HG03442 (cell line): Measurements from ENCODE around the gene FMN2.

Experiments
- ATAC-seq: cut with Tn5 transposase; IDR thresholded peaks from one replicate; pipeline ENCODE4 v1.9.1; 2021; ENCODE audit warnings: mild to moderate bottlenecking, moderate library complexity; ENCODE audit not compliant: unreplicated experiment

FMN2 gene

GRCh38 chr1:240091614-240092300 lies at the start of gene FMN2:
FMN2 (plus strand) TSS chr1:240091883; CDS start chr1:240092110, 227 bp downstream.
- ATAC-seq: peak; percentile 45

- no peak for ATAC-seq
Observed at GRCh38 chr1:240044620-240045019, 47.1 kb upstream of the FMN2 start.

GRCh38 chr1:240046000-240046399 lies 45.7 kb upstream of the FMN2 start:
- no peak for ATAC-seq

GRCh38 chr1:240054109-240054701 lies 37.5 kb upstream of the FMN2 start:
- ATAC-seq: no peak

- no peak for ATAC-seq
Observed at GRCh38 chr1:240055936-240056335, 35.7 kb upstream of the FMN2 start.

- ATAC-seq: no peak
Observed at GRCh38 chr1:240056350-240056749, 35.3 kb upstream of the FMN2 start.

- no peak for ATAC-seq
Observed at GRCh38 chr1:240058049-240058448, 33.6 kb upstream of the FMN2 start.

- ATAC-seq: no peak
Observed at GRCh38 chr1:240068961-240069360, 22.7 kb upstream of the FMN2 start.

- no peak for ATAC-seq
Observed at GRCh38 chr1:240070188-240070587, 21.5 kb upstream of the FMN2 start.

GRCh38 chr1:240073097-240073496 lies 18.6 kb upstream of the FMN2 start:
- no peak for ATAC-seq

GRCh38 chr1:240074422-240074821 lies 17.3 kb upstream of the FMN2 start:
- ATAC-seq: no peak

GRCh38 chr1:240074908-240075307 lies 16.8 kb upstream of the FMN2 start:
- no peak for ATAC-seq

GRCh38 chr1:240084337-240084736 lies 7.3 kb upstream of the FMN2 start:
- no peak for ATAC-seq

GRCh38 chr1:240084749-240085148 lies 6.9 kb upstream of the FMN2 start:
- no peak for ATAC-seq

- ATAC-seq: no peak
Observed at GRCh38 chr1:240086726-240087125, 5.0 kb upstream of the FMN2 start.

GRCh38 chr1:240090014-240090413 lies 1.7 kb upstream of the FMN2 start:
- ATAC-seq: no peak

GRCh38 chr1:240090957-240091600 lies 604 bp upstream of the FMN2 start:
- no peak for ATAC-seq

GRCh38 chr1:240092301-240093119 lies 827 bp downstream of the FMN2 start:
- no peak for ATAC-seq

- ATAC-seq: no peak
Observed at GRCh38 chr1:240093120-240093961, 1.7 kb downstream of the FMN2 start.

GRCh38 chr1:240094041-240094722 lies 2.5 kb downstream of the FMN2 start:
- ATAC-seq: no peak
